Activated CD4-positive, alpha-beta memory T cell treated with anti-CD3 and anti-CD28 coated beads, Interleukin-2, amount 10 ng/mL, durations not matched to agents 7 days and 5 days (primary cell): ENCODE measurements around the gene MALT1. TPM values are rescaled to one million over a fixed set of nuclear protein-coding genes. Genes with fewer than 3 reads are reported as not detected.
"Not testable (repeated sequence)": the region's sequence is repeated elsewhere in the genome, so short reads cannot be mapped to it uniquely, and the experiment has no call there.

Source experiments
- CTCF ChIA-PET: fragments of 350-600 bp; sonication (Branson Sonifier 250); formaldehyde crosslinking; loops from one replicate; lab custom pipeline; 2021; ENCODE audit warnings: antibody characterized with exemption, inconsistent platforms; lab: Charles Lee
- POLR2A ChIA-PET: fragments of 350-600 bp; sonication (Branson Sonifier 250); formaldehyde crosslinking; loops from one replicate; lab custom pipeline; 2021; ENCODE audit warnings: antibody characterized with exemption; lab: Charles Lee
- DNase-seq: peaks from one replicate; pipeline ENCODE4 v3.0.0-alpha.2; 2020
- H3K27ac Mint-ChIP-seq: one replicate; pipeline ENCODE4 v1.8.0; 2021; ENCODE audit warnings: mild to moderate bottlenecking, mixed read lengths
- H3K27me3 Mint-ChIP-seq: one replicate; pipeline ENCODE4 v1.8.0; 2021; ENCODE audit warnings: mixed read lengths
- H3K36me3 Mint-ChIP-seq: one replicate; pipeline ENCODE4 v1.8.0; 2021; ENCODE audit warnings: low read depth, mixed read lengths
- H3K4me1 Mint-ChIP-seq: one replicate; pipeline ENCODE4 v1.8.0; 2021; ENCODE audit warnings: mixed read lengths
- H3K4me3 Mint-ChIP-seq: one replicate; pipeline ENCODE4 v1.8.0; 2021; ENCODE audit warnings: mild to moderate bottlenecking, mixed read lengths
- H3K9me3 Mint-ChIP-seq: one replicate; pipeline ENCODE4 v1.8.0; 2021; ENCODE audit warnings: mixed read lengths
- total RNA-seq, 2 experiments: library from RNA; stranded (reverse); gene quantifications; one replicate each; pipeline ENCODE4 v1.2.3, GENCODE V29; 2021

The MALT1 gene
- total RNA-seq, 2 experiments from 2014 or later = 41.0 to 43.0 TPM

- no peak for DNase-seq
- no peaks in the 10 kb centered on the region for H3K36me3 Mint-ChIP-seq
- ChIA-PET CTCF (interaction anchor here (0.9 to 1.4 kb wide), 2 partner anchors 112 to 124 kb away, joined by 3 read pairs; no protein-coding TSS in a partner anchor), POLR2A (no interaction called here)
- H3K4me1 Mint-ChIP-seq = peaks cover 11% of the 10 kb centered on the region
- H3K4me3 Mint-ChIP-seq = no peak overlapping the region
- H3K27ac Mint-ChIP-seq = no peak overlapping the region
- H3K9me3 Mint-ChIP-seq = no peaks in the 10 kb centered on the region
- H3K27me3 Mint-ChIP-seq = no peaks in the 10 kb centered on the region
Observed at GRCh38 chr18:58639751-58640427, 31.4 kb upstream of the MALT1 start.

- POLR2A ChIA-PET = no interaction called here
- CTCF ChIA-PET = interaction anchor here (1.4 kb wide), 1 partner anchor 124 kb away, joined by 3 read pairs; no protein-coding TSS in a partner anchor
- peaks cover 9% of the 10 kb centered on the region for H3K4me1 Mint-ChIP-seq
- no peak overlapping the region for H3K4me3 Mint-ChIP-seq
- H3K27me3 Mint-ChIP-seq = no peaks in the 10 kb centered on the region
- no peak overlapping the region for H3K27ac Mint-ChIP-seq
- no peak for DNase-seq
- H3K36me3 Mint-ChIP-seq = no peaks in the 10 kb centered on the region
- no peaks in the 10 kb centered on the region for H3K9me3 Mint-ChIP-seq
Observed at GRCh38 chr18:58640428-58640805, 30.8 kb upstream of the MALT1 start.

- Mint-ChIP-seq H3K4me3 (no peak overlapping the region), H3K9me3 (no peaks in the 10 kb centered on the region), H3K27me3 (no peaks in the 10 kb centered on the region), H3K27ac (no peak overlapping the region), H3K36me3 (no peaks in the 10 kb centered on the region), H3K4me1 (peaks cover 3% of the 10 kb centered on the region)
- no peak for DNase-seq
- POLR2A ChIA-PET = no interaction called here
- CTCF ChIA-PET = interaction anchor here (1.4 kb wide), 1 partner anchor 123 kb away, joined by 3 read pairs; no protein-coding TSS in a partner anchor
Observed at GRCh38 chr18:58640891-58641610, 30.2 kb upstream of the MALT1 start.

GRCh38 chr18:58643557-58643956 is 27.7 kb upstream of the MALT1 start:
- H3K36me3 Mint-ChIP-seq, H3K4me3 Mint-ChIP-seq, DNase-seq, CTCF ChIA-PET, H3K9me3 Mint-ChIP-seq, H3K4me1 Mint-ChIP-seq, H3K27ac Mint-ChIP-seq, POLR2A ChIA-PET, H3K27me3 Mint-ChIP-seq: not testable (repeated sequence)

- CTCF ChIA-PET = no interaction called here
- no peak overlapping the region for H3K27ac Mint-ChIP-seq
- no peak overlapping the region for H3K4me3 Mint-ChIP-seq
- DNase-seq = no peak
- H3K4me1 Mint-ChIP-seq = peaks cover 15% of the 10 kb centered on the region
- peaks cover 3% of the 10 kb centered on the region for H3K9me3 Mint-ChIP-seq
- H3K36me3 Mint-ChIP-seq = peaks cover 4% of the 10 kb centered on the region
- POLR2A ChIA-PET = no interaction called here
- H3K27me3 Mint-ChIP-seq = no peaks in the 10 kb centered on the region
Observed at GRCh38 chr18:58645398-58645797, 25.9 kb upstream of the MALT1 start.

GRCh38 chr18:58646334-58646862 is 24.9 kb upstream of the MALT1 start:
- no peak overlapping the region for H3K27ac Mint-ChIP-seq
- H3K27me3 Mint-ChIP-seq = no peaks in the 10 kb centered on the region
- H3K4me1 Mint-ChIP-seq = peaks cover 20% of the 10 kb centered on the region
- peaks cover 4% of the 10 kb centered on the region for H3K36me3 Mint-ChIP-seq
- DNase-seq = no peak
- peaks cover 3% of the 10 kb centered on the region for H3K9me3 Mint-ChIP-seq
- H3K4me3 Mint-ChIP-seq = no peak overlapping the region
- POLR2A ChIA-PET = no interaction called here
- CTCF ChIA-PET = no interaction called here

GRCh38 chr18:58649966-58650816 is 21.1 kb upstream of the MALT1 start:
- peaks cover 26% of the 10 kb centered on the region for H3K36me3 Mint-ChIP-seq
- no peak for DNase-seq
- H3K27ac Mint-ChIP-seq = no peak overlapping the region
- ChIA-PET POLR2A (interaction anchor here (0.9 kb wide), 1 partner anchor 20 kb away, joined by 3 read pairs; no protein-coding TSS in a partner anchor), CTCF (no interaction called here)
- H3K27me3 Mint-ChIP-seq = no peaks in the 10 kb centered on the region
- H3K4me3 Mint-ChIP-seq = no peak overlapping the region
- peaks cover 46% of the 10 kb centered on the region for H3K4me1 Mint-ChIP-seq
- peaks cover 7% of the 10 kb centered on the region for H3K9me3 Mint-ChIP-seq

GRCh38 chr18:58650830-58651229 is 20.4 kb upstream of the MALT1 start:
- H3K4me3 Mint-ChIP-seq, DNase-seq, H3K27me3 Mint-ChIP-seq, H3K27ac Mint-ChIP-seq, POLR2A ChIA-PET, CTCF ChIA-PET, H3K9me3 Mint-ChIP-seq: not testable (repeated sequence)
- H3K4me1 Mint-ChIP-seq = peaks cover 46% of the 10 kb centered on the region
- H3K36me3 Mint-ChIP-seq = peaks cover 26% of the 10 kb centered on the region

- H3K9me3 Mint-ChIP-seq, DNase-seq, H3K4me3 Mint-ChIP-seq, H3K27me3 Mint-ChIP-seq, H3K27ac Mint-ChIP-seq, CTCF ChIA-PET: not testable (repeated sequence)
- Mint-ChIP-seq H3K4me1 (peaks cover 63% of the 10 kb centered on the region), H3K36me3 (peaks cover 35% of the 10 kb centered on the region)
- POLR2A ChIA-PET = interaction anchor here (0.9 kb wide), 1 partner anchor 18 kb away, joined by 6 read pairs; the partner anchor contains the start of gene MALT1
Observed at GRCh38 chr18:58653144-58653722, 18.0 kb upstream of the MALT1 start.

- Mint-ChIP-seq H3K36me3 (peaks cover 35% of the 10 kb centered on the region), H3K27me3 (no peaks in the 10 kb centered on the region), H3K4me3 (no peak overlapping the region), H3K4me1 (peaks cover 63% of the 10 kb centered on the region), H3K27ac (no peak overlapping the region), H3K9me3 (peaks cover 7% of the 10 kb centered on the region)
- ChIA-PET CTCF (no interaction called here), POLR2A (interaction anchor here (0.9 to 2.5 kb wide), 1 partner anchor 17 kb away, joined by 6 to 9 read pairs; the partner anchor contains the start of gene MALT1)
- no peak for DNase-seq
Observed at GRCh38 chr18:58653814-58654509, 17.3 kb upstream of the MALT1 start.

GRCh38 chr18:58654896-58655614 is 16.2 kb upstream of the MALT1 start:
- no peak for DNase-seq
- peaks cover 63% of the 10 kb centered on the region for H3K4me1 Mint-ChIP-seq
- H3K4me3 Mint-ChIP-seq = no peak overlapping the region
- peaks cover 36% of the 10 kb centered on the region for H3K36me3 Mint-ChIP-seq
- peaks cover 7% of the 10 kb centered on the region for H3K9me3 Mint-ChIP-seq
- no peaks in the 10 kb centered on the region for H3K27me3 Mint-ChIP-seq
- ChIA-PET POLR2A (interaction anchor here (2.5 kb wide), 1 partner anchor 16 kb away, joined by 9 read pairs; the partner anchor contains the start of gene MALT1), CTCF (no interaction called here)
- no peak overlapping the region for H3K27ac Mint-ChIP-seq
